ENCODE data around the gene CDIPT. TPM values are rescaled to one million over a fixed set of nuclear protein-coding genes. Genes with fewer than 3 reads are reported as not detected.

CDIPT gene
- total and polyA plus RNA-seq, 2 of the 4 experiments (the other 2 are of a cell fraction), result 47.1 to 100 TPM

GRCh38 chr16:29909391-29909790 lies 46.4 kb upstream of the CDIPT start:
- DNase-seq (peak; percentile 65), ATAC-seq (ENCODE audit: low read depth) (peak; percentile 36; the same call in 1 of the 2 replicates)
- dilution Hi-C loops (cut with HindIII; ENCODE audit: low sequenced_read_pairs, unreplicated experiment), result no loop called here
- H2AK9ac ChIP-seq (replicated peaks; ENCODE audit: low read depth, low read length, poor library complexity), result no peak overlapping the region
- H2AK5ac ChIP-seq (ENCODE audit: low read depth, low read length), result no peak overlapping the region
- H2BK20ac ChIP-seq (ENCODE audit: low read depth, low read length), result no peak overlapping the region
- ChIA-PET CTCF (no interaction called here), POLR2A (ENCODE audit: unreplicated experiment) (no interaction called here)
- no peak overlapping the region for H3K4ac ChIP-seq (ENCODE audit: low read depth, low read length)
- H4K5ac ChIP-seq (ENCODE audit: low read depth, low read length), result no peak overlapping the region
- H2BK120ac ChIP-seq (ENCODE audit: low read depth, low read length), result no peak overlapping the region
- H3K9ac ChIP-seq (ENCODE audit: low read depth, low read length), result no peak overlapping the region
- BruUV-seq (replicated peaks), result no TSS peak
- H3K9me3 ChIP-seq (ENCODE audit: control insufficient read depth, insufficient read depth, low read length), result no peaks in the 10 kb centered on the region
- no peak overlapping the region for H3K18ac ChIP-seq (ENCODE audit: low read depth, low read length)
- no peak overlapping the region for H3K4me3 ChIP-seq (ENCODE audit: insufficient read depth, low read depth, low read length)
- H3K79me1 ChIP-seq (ENCODE audit: low read depth in 1 of 2, low read length in 2 of 2), result peaks cover 10 to 26% of the 10 kb centered on the region in 2 experiments; a peak in 3 of 4 replicates
- TF ChIP-seq CEBPB (IDR thresholded peaks at IDR 0.05; ENCODE audit: low read depth, low read length) (peak; percentile 71), RCOR1 (IDR thresholded peaks at IDR 0.05; ENCODE audit: insufficient replicate concordance, low read length) (no peak)
- H4K8ac ChIP-seq (ENCODE audit: low read depth in 2 of 2, low read length in 2 of 2), result no peak overlapping the region
- H4K91ac ChIP-seq (ENCODE audit: insufficient read depth, low read depth, low read length), result no peak overlapping the region
- no peak overlapping the region for H2BK15ac ChIP-seq (ENCODE audit: low read depth, low read length)
- no peak overlapping the region for H3K23ac ChIP-seq (ENCODE audit: low read depth, low read length)
- H4K20me1 ChIP-seq (ENCODE audit: insufficient read depth, low read length), result peaks cover 7% of the 10 kb centered on the region; the same call in 1 of the 2 replicates
- no peak overlapping the region for H3K27ac ChIP-seq (ENCODE audit: insufficient read depth, low read length)
- no peaks in the 10 kb centered on the region for H3K27me3 ChIP-seq (ENCODE audit: control insufficient read depth, insufficient read depth, low read length)
- peak overlapping the region; percentile 20 for H2BK5ac ChIP-seq (ENCODE audit: low read depth, low read length, poor library complexity, severe bottlenecking)
- no peaks in the 10 kb centered on the region; the same call in 1 of the 2 replicates for H3K4me1 ChIP-seq (ENCODE audit: control insufficient read depth, insufficient read depth, low read length)
- H3K9me1 ChIP-seq (ENCODE audit: insufficient read depth, low read length), result peaks cover 22% of the 10 kb centered on the region
- H2AFZ ChIP-seq (replicated peaks; ENCODE audit: low read length, poor library complexity), result no peak overlapping the region
- in situ Hi-C loops (cut with MboI; ENCODE audit: low sequenced_read_pairs), result no loop called here
- 0 out of 2 replicates have a peak overlapping the region, but pooled peaks have one; percentile 14 for H3K14ac ChIP-seq (replicated peaks; ENCODE audit: low read depth, low read length)
- H3K56ac ChIP-seq (ENCODE audit: extremely low read depth, insufficient read depth, low read length), result no peak overlapping the region
- H3K4me2 ChIP-seq (ENCODE audit: low read depth, low read length), result no peak overlapping the region
- intact Hi-C loops (cut with micrococcal nuclease), result no loop called here
- 40% methylated on average over 1 of the region's 2 CpGs; no CpG with 5 or more reads in 1 of the 2 experiments for WGBS, 2 experiments (ENCODE audit: extremely low coverage in 2 of 2, insufficient read length in 1 of 2)
- peaks cover 18% of the 10 kb centered on the region for H3K36me3 ChIP-seq (ENCODE audit: control insufficient read depth, insufficient read depth, low read length)

Measured in IMR-90 (cell line).